Kidney epithelial cell (primary cell): Measurements from ENCODE around the gene FADD. TPM values are rescaled to one million over a fixed set of nuclear protein-coding genes. Genes with fewer than 3 reads are reported as not detected.

Experiments
- DNase-seq: peaks from one replicate; pipeline ENCODE4 v3.0.0-alpha.2; 2010; ENCODE audit warnings: low read depth
- H3K27me3 ChIP-seq: 2 replicates; pipeline ENCODE4 v1.6.0; 2011; ENCODE audit warnings: low read length; ENCODE audit not compliant: control insufficient read depth, insufficient read depth
- H3K36me3 ChIP-seq: 2 replicates; pipeline ENCODE4 v1.5.1; 2011; ENCODE audit warnings: low read length; ENCODE audit not compliant: control insufficient read depth, insufficient read depth
- H3K4me3 ChIP-seq: 2 replicates; pipeline ENCODE4 v1.5.1; 2011; ENCODE audit warnings: low read depth, mild to moderate bottlenecking, control low read depth, low read length
- CTCF ChIP-seq: IDR thresholded peaks from 2 replicates; pipeline ENCODE4 v1.5.1; 2011; ENCODE audit warnings: mild to moderate bottlenecking, moderate library complexity, low read length, control low read depth, inconsistent platforms; ENCODE audit not compliant: insufficient read depth, poor library complexity, severe bottlenecking
- total RNA-seq: library from RNA; depleted of rRNA; stranded (reverse); fragments of >200 nt; gene quantifications from 2 replicates; pipeline ENCODE4 v1.2.3, GENCODE V29; 2015

Gene FADD
- total RNA-seq, 1 donor from 2014 or later = 51.5 TPM

GRCh38 chr11:70241709-70242108, 38.6 kb downstream of the FADD start:
- DNase-seq = no peak
- no peak for TF ChIP-seq CTCF
- Histone ChIP-seq H3K27me3 (no peaks in the 10 kb centered on the region), H3K4me3 (no peak overlapping the region), H3K36me3 (no peaks in the 10 kb centered on the region)

- DNase-seq = no peak
- no peaks in the 10 kb centered on the region for H3K36me3 ChIP-seq
- H3K27me3 ChIP-seq = no peaks in the 10 kb centered on the region
- no peak for TF ChIP-seq CTCF
- no peak overlapping the region for H3K4me3 ChIP-seq
These were observed 39.8 kb downstream of the FADD start for GRCh38 chr11:70242885-70243284.

GRCh38 chr11:70243912-70244652, 41.0 kb downstream of the FADD start:
- no peak for TF ChIP-seq CTCF
- no peaks in the 10 kb centered on the region for H3K36me3 ChIP-seq
- no peak overlapping the region for H3K4me3 ChIP-seq
- H3K27me3 ChIP-seq = no peaks in the 10 kb centered on the region
- DNase-seq = no peak

GRCh38 chr11:70244698-70245097, 41.6 kb downstream of the FADD start:
- no peaks in the 10 kb centered on the region for H3K36me3 ChIP-seq
- H3K27me3 ChIP-seq = no peaks in the 10 kb centered on the region
- peak; percentile 57 for DNase-seq
- no peak for TF ChIP-seq CTCF
- no peak overlapping the region for H3K4me3 ChIP-seq

- no peak overlapping the region for H3K4me3 ChIP-seq
- H3K36me3 ChIP-seq = no peaks in the 10 kb centered on the region
- no peaks in the 10 kb centered on the region for H3K27me3 ChIP-seq
- no peak for DNase-seq
- TF ChIP-seq CTCF = no peak
These were observed 43.1 kb downstream of the FADD start for GRCh38 chr11:70246196-70246595.
